HepG2 (cell line): ENCODE measurements around the gene TIMM17A. TPM values are rescaled to one million over a fixed set of nuclear protein-coding genes. Genes with fewer than 3 reads are reported as not detected.

Experiments
- ATAC-seq: fragments of 200-7000 bp; cut with Tn5 transposase; 3 replicates; pipeline ENCODE4 v1.9.1; 2020; ENCODE audit warnings: mild to moderate bottlenecking, moderate library complexity
- BruUV-seq: library from RNA; stranded (reverse); fragments of 400-500 nt; replicated peaks from 2 replicates; lab custom pipeline; 2021; lab: Mats Ljungman, UMichigan
- CTCF ChIA-PET: fragments of 300-600 bp; formaldehyde crosslinking; extraction: SDS; loops from one replicate; lab custom pipeline; 2021; ENCODE audit warnings: low total read pairs, inconsistent platforms, low intra/inter-chr PET ratio; lab: Yijun Ruan, JAX
- POLR2A ChIA-PET: fragments of 350-600 bp; sonication (Branson Sonifier 250); formaldehyde crosslinking; loops from one replicate; lab custom pipeline; 2020; ENCODE audit warnings: antibody characterized with exemption, inconsistent platforms; lab: Yijun Ruan, JAX
- DNase-seq: peaks from one replicate; pipeline ENCODE4 v3.0.0-alpha.2; 2015; ENCODE audit warnings: low spot score
- FAIRE-seq: peaks from 3 replicates; lab custom pipeline; 2011; peaks lifted over from hg19 to GRCh38; lab: Jason Lieb, UNC
- H2AFZ ChIP-seq: one replicate; pipeline ENCODE4 v1.6.1; 2011; ENCODE audit warnings: low read length, inconsistent platforms
- H3K27ac ChIP-seq: fragments of 300-600 bp; 3 replicates; pipeline ENCODE4 v1.8.0; 2011; ENCODE audit warnings: mixed run types, mild to moderate bottlenecking, mixed read lengths, low read length, inconsistent platforms; ENCODE audit not compliant: insufficient read depth; ENCODE audit errors: extremely low read length
- H3K27me3 ChIP-seq, 2 experiments: fragments of 200-600 bp in 1 of 2; 2 replicates in 1 of 2; 3 replicates in 1 of 2; pipeline versions ENCODE4 v1.6.0 to v1.8.0; 2011; ENCODE audit warnings: low read length in 2 of 2, mild to moderate bottlenecking in 2 of 2, moderate library complexity in 2 of 2, inconsistent platforms in 1 of 2; ENCODE audit not compliant: insufficient read depth in 2 of 2, control insufficient read depth in 1 of 2
- H3K36me3 ChIP-seq, 2 experiments: fragments of 200-600 bp in 1 of 2; replicated peaks in 1 of 2; 2 replicates in 1 of 2; 3 replicates in 1 of 2; pipeline versions ENCODE4 v1.5.1 to v1.8.0; 2011; ENCODE audit warnings: low read length in 2 of 2, inconsistent platforms in 1 of 2; ENCODE audit not compliant: insufficient read depth in 2 of 2, control insufficient read depth in 1 of 2
- H3K4me1 ChIP-seq: 2 replicates; pipeline ENCODE4 v1.5.1; 2012; ENCODE audit warnings: low read length, inconsistent platforms; ENCODE audit not compliant: insufficient read depth
- H3K4me2 ChIP-seq: 2 replicates; pipeline ENCODE4 v1.6.0; 2011; ENCODE audit warnings: low read depth, low read length, inconsistent platforms
- H3K4me3 ChIP-seq, 3 experiments: fragments of 200-600 bp in 1 of 3; sonication (generic), shearing (Covaris generic) in 1 of 3; replicated peaks in 1 of 3; 2 replicates each; pipeline ENCODE4 v1.5.1; 2011 to 2016; ENCODE audit warnings: low read length in 3 of 3, inconsistent platforms in 2 of 3, low read depth in 2 of 3, mild to moderate bottlenecking in 2 of 3, control low read depth in 1 of 3, mixed read lengths in 1 of 3; ENCODE audit not compliant: insufficient read depth in 1 of 3
- H3K79me2 ChIP-seq: one replicate; pipeline ENCODE4 v1.6.1; 2011; ENCODE audit warnings: low read length, inconsistent platforms; ENCODE audit not compliant: insufficient read depth
- H3K9ac ChIP-seq: 2 replicates; pipeline ENCODE4 v1.6.0; 2011; ENCODE audit warnings: mild to moderate bottlenecking, low read depth, low read length, inconsistent platforms; ENCODE audit not compliant: insufficient read depth
- H3K9me3 ChIP-seq: 2 replicates; pipeline ENCODE4 v1.5.1; 2012; ENCODE audit warnings: mild to moderate bottlenecking, low read length
- H4K20me1 ChIP-seq: 2 replicates; pipeline ENCODE4 v1.6.0; 2011; ENCODE audit warnings: inconsistent platforms, mild to moderate bottlenecking, low read length, moderate library complexity; ENCODE audit not compliant: insufficient read depth
- RBFOX2 ChIP-seq: fragments of 200-400 bp; formaldehyde crosslinking; IDR thresholded peaks from 2 replicates; pipeline ENCODE4 v1.6.1; 2017; ENCODE audit warnings: low read depth, mild to moderate bottlenecking, low read length
- SMAD3 ChIP-seq: sonication (generic); formaldehyde crosslinking; IDR thresholded peaks from 2 replicates; pipeline ENCODE4 v1.4.0; 2020; ENCODE audit warnings: missing genetic modification reagents
- TAF1 ChIP-seq: sonication (generic); formaldehyde crosslinking; IDR thresholded peaks from 2 replicates; pipeline ENCODE4 v1.4.0; 2020; ENCODE audit warnings: missing genetic modification reagents
- ZBTB38 ChIP-seq: sonication (generic); formaldehyde crosslinking; IDR thresholded peaks from 2 replicates; pipeline ENCODE4 v1.5.1; 2020; ENCODE audit warnings: mild to moderate bottlenecking, missing genetic modification reagents
- ZFX ChIP-seq: sonication (generic); formaldehyde crosslinking; IDR thresholded peaks from 2 replicates; pipeline ENCODE4 v1.4.0; 2020; ENCODE audit warnings: mild to moderate bottlenecking, low read depth, missing genetic modification reagents, moderate library complexity
- ZNF225 ChIP-seq: sonication (generic); formaldehyde crosslinking; IDR thresholded peaks from 2 replicates; pipeline ENCODE4 v1.4.0; 2020; ENCODE audit warnings: mild to moderate bottlenecking, missing genetic modification reagents
- ZNF317 ChIP-seq: sonication (generic); formaldehyde crosslinking; IDR thresholded peaks from 2 replicates; pipeline ENCODE4 v1.5.0; 2020; ENCODE audit warnings: mild to moderate bottlenecking, missing genetic modification reagents
- ZNF776 ChIP-seq: sonication (generic); formaldehyde crosslinking; IDR thresholded peaks from 2 replicates; pipeline ENCODE4 v1.4.0; 2020; ENCODE audit warnings: mild to moderate bottlenecking, missing genetic modification reagents
- WGBS: methylation state at CpG from one replicate; pipeline ENCODE4 v1.1.6; 2017; ENCODE audit warnings: low lambda C conversion rate; 5-methylcytosine and 5-hydroxymethylcytosine counted together
- in situ Hi-C: cut with HindIII; loops from 2 replicates; pipeline ENCODE4 v1.10.0; 2017; ENCODE audit warnings: low pct_unique_long_range_greater_than_20kb; ENCODE audit not compliant: extremely low pct_ligation_motif_present
- intact Hi-C: fragments of 100-400 bp; cut with micrococcal nuclease; formaldehyde crosslinking; loops from one replicate; pipeline ENCODE4 v1.10.0; 2022; ENCODE audit not compliant: unreplicated experiment
- polyA plus RNA-seq, 8 experiments: library from polyadenylated mRNA; depleted of rRNA in 3 of 8; stranded (reverse) in 7 of 8; unstranded in 1 of 8; fragments of >200 nt; fragmentation: Illumina TruSeq in 4 of 8; extraction: Trizol in 4 of 8; gene quantifications; 2 replicates each; pipeline versions ENCODE4 v1.2.1 to v1.2.3, GENCODE V29; 2011 to 2016; ENCODE audit warnings: low read depth in 4 of 8, missing spikeins in 1 of 8, mixed read lengths in 1 of 8; ENCODE audit not compliant: insufficient read depth in 1 of 8
- total RNA-seq, 5 experiments: library from RNA; depleted of rRNA; stranded (reverse); fragments of >200 nt; fragmentation: Illumina TruSeq; extraction: Trizol; gene quantifications; 2 replicates each; pipeline ENCODE4 v1.2.3, GENCODE V29; 2016; ENCODE audit warnings: low read depth in 1 of 5
- TF ChIP-seq, protein P1 (sequence below): sonication (generic); formaldehyde crosslinking; IDR thresholded peaks from 2 replicates; pipeline ENCODE4 v1.5.0; 2020; ENCODE audit warnings: missing genetic modification reagents
- TF ChIP-seq, protein P2 (sequence below): sonication (generic); formaldehyde crosslinking; IDR thresholded peaks from 2 replicates; pipeline ENCODE4 v1.8.0; 2022; ENCODE audit warnings: mild to moderate bottlenecking, missing genetic modification reagents, moderate library complexity
- TF ChIP-seq, protein P3 (sequence below): sonication (generic); formaldehyde crosslinking; IDR thresholded peaks from 2 replicates; pipeline ENCODE4 v1.5.1; 2020; ENCODE audit warnings: mild to moderate bottlenecking, missing genetic modification reagents, moderate library complexity

Gene TIMM17A
- total and polyA plus RNA-seq, 2 of the 13 experiments (the other 11 are each of a cell fraction or from before 2014, with no cell fraction given): 50.8 to 97.8 TPM

DNA sequence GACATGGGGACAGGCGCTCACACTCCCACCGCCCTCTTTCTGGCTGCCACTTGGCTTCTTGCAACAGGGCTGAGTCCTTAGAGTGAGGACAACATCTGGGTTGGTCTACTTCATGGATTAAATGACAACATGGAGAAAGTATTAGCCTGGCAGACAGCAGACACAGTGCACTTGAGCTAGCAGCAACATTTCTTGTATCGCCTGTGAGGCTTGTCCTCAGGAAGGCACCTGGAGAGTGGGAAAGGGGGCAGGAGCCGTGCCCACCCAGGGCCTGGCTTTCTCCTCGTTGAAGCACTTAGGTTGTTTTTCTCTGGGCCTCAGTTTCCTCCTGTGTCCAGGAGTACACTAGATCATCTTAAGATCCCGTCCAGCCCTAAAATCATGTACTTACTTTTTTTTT lies 58.8 kb downstream of the TIMM17A start:
- H3K36me3 ChIP-seq: peaks cover 23 to 40% of the 10 kb centered on the region in 2 experiments

DNA sequence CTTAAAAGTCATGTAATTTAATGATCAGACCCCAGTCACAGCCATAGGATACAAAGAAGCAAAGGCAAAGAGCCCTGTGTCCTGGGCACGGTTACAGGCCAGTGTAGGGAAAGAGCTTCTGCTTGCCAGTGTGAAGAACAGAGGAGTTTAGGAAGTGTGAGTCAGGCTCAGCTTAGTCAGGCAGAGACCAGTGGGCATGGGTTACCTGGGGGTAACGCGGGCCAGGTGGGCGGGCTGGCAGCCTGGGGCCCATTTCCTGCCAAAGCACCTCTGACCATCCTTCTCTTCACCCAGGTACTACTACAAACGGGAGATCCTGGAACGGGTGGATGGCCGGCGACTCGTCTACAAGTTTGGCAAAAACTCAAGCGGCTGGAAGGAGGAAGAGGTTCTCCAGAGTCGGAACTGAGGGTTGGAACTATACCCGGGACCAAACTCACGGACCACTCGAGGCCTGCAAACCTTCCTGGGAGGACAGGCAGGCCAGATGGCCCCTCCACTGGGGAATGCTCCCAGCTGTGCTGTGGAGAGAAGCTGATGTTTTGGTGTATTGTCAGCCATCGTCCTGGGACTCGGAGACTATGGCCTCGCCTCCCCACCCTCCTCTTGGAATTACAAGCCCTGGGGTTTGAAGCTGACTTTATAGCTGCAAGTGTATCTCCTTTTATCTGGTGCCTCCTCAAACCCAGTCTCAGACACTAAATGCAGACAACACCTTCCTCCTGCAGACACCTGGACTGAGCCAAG lies 59.8 kb downstream of the TIMM17A start:
- peak overlapping the region; percentile 11; the same call in 1 of the 2 replicates for H3K4me2 ChIP-seq
- no peak for TF ChIP-seq TAF1 (CRISPR knock-in tag)
- TF ChIP-seq SMAD3 (CRISPR knock-in tag): no peak
- no peak for TF ChIP-seq ZNF225 (CRISPR knock-in tag)
- TF ChIP-seq, protein P1, sequence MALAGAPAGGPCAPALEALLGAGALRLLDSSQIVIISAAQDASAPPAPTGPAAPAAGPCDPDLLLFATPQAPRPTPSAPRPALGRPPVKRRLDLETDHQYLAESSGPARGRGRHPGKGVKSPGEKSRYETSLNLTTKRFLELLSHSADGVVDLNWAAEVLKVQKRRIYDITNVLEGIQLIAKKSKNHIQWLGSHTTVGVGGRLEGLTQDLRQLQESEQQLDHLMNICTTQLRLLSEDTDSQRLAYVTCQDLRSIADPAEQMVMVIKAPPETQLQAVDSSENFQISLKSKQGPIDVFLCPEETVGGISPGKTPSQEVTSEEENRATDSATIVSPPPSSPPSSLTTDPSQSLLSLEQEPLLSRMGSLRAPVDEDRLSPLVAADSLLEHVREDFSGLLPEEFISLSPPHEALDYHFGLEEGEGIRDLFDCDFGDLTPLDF: no peak
- TF ChIP-seq, protein P2, sequence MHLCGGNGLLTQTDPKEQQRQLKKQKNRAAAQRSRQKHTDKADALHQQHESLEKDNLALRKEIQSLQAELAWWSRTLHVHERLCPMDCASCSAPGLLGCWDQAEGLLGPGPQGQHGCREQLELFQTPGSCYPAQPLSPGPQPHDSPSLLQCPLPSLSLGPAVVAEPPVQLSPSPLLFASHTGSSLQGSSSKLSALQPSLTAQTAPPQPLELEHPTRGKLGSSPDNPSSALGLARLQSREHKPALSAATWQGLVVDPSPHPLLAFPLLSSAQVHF (CRISPR knock-in tag): no peak
- TF ChIP-seq ZBTB38: peak; percentile 29; the same call in 1 of the 2 replicates
- TF ChIP-seq ZNF776 (CRISPR knock-in tag): no peak
- TF ChIP-seq ZNF317 (CRISPR knock-in tag): no peak
- TF ChIP-seq, protein P3, sequence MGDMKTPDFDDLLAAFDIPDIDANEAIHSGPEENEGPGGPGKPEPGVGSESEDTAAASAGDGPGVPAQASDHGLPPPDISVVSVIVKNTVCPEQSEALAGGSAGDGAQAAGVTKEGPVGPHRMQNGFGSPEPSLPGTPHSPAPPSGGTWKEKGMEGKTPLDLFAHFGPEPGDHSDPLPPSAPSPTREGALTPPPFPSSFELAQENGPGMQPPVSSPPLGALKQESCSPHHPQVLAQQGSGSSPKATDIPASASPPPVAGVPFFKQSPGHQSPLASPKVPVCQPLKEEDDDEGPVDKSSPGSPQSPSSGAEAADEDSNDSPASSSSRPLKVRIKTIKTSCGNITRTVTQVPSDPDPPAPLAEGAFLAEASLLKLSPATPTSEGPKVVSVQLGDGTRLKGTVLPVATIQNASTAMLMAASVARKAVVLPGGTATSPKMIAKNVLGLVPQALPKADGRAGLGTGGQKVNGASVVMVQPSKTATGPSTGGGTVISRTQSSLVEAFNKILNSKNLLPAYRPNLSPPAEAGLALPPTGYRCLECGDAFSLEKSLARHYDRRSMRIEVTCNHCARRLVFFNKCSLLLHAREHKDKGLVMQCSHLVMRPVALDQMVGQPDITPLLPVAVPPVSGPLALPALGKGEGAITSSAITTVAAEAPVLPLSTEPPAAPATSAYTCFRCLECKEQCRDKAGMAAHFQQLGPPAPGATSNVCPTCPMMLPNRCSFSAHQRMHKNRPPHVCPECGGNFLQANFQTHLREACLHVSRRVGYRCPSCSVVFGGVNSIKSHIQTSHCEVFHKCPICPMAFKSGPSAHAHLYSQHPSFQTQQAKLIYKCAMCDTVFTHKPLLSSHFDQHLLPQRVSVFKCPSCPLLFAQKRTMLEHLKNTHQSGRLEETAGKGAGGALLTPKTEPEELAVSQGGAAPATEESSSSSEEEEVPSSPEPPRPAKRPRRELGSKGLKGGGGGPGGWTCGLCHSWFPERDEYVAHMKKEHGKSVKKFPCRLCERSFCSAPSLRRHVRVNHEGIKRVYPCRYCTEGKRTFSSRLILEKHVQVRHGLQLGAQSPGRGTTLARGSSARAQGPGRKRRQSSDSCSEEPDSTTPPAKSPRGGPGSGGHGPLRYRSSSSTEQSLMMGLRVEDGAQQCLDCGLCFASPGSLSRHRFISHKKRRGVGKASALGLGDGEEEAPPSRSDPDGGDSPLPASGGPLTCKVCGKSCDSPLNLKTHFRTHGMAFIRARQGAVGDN: peak; percentile 15; the same call in 1 of the 2 replicates

More for the DNA sequence above, 58.8 kb downstream of the TIMM17A start:
- in situ Hi-C loops (loop anchor here (5.0 kb wide), 1 partner anchor 103 kb away; no protein-coding TSS in a partner anchor), intact Hi-C loops (no loop called here)
- Histone ChIP-seq H3K4me3 (no peak overlapping the region; a peak in 1 of 6 replicates), H3K9ac (no peak overlapping the region), H3K4me1 (peaks cover 80% of the 10 kb centered on the region), H3K79me2 (peaks cover 32% of the 10 kb centered on the region), H3K27me3 (no peaks in the 10 kb centered on the region; a peak in 1 of 5 replicates), H2AFZ (no peak overlapping the region), H3K27ac (no peak overlapping the region), H3K4me2 (peak overlapping the region; percentile 26; the same call in 1 of the 2 replicates), H4K20me1 (peaks cover 57% of the 10 kb centered on the region), H3K9me3 (no peaks in the 10 kb centered on the region)
- ChIA-PET POLR2A (interaction anchor here (1.5 kb wide), 1 partner anchor 21 kb away, joined by 4 read pairs; no protein-coding TSS in a partner anchor), CTCF (no interaction called here)
- BruUV-seq: no TSS peak
- TF ChIP-seq RBFOX2 (0 out of 2 replicates have a peak, but pooled peaks have one; percentile 17), ZFX (CRISPR knock-in tag) (no peak)
- FAIRE-seq (no peak), ATAC-seq (no peak), DNase-seq (no peak)
- WGBS: 93% methylated on average over 4 of the region's 6 CpGs

More for the DNA sequence above, 59.8 kb downstream of the TIMM17A start:
- Histone ChIP-seq H3K36me3 (peaks cover 23 to 40% of the 10 kb centered on the region in 2 experiments), H2AFZ (no peak overlapping the region), H3K9me3 (no peaks in the 10 kb centered on the region), H3K79me2 (peaks cover 29% of the 10 kb centered on the region), H3K4me1 (peaks cover 79% of the 10 kb centered on the region), H3K27me3 (no peaks in the 10 kb centered on the region; a peak in 1 of 5 replicates), H3K9ac (no peak overlapping the region), H3K27ac (no peak overlapping the region), H4K20me1 (peaks cover 57% of the 10 kb centered on the region), H3K4me3 (no peak overlapping the region)
- CTCF ChIA-PET: no interaction called here
- BruUV-seq: no TSS peak
- intact Hi-C loops (no loop called here), in situ Hi-C loops (loop anchor here (5.0 kb wide), 1 partner anchor 102 kb away; no protein-coding TSS in a partner anchor)
- ATAC-seq: no peak
- FAIRE-seq: no peak
- POLR2A ChIA-PET: interaction anchor here (4.1 kb wide), 1 partner anchor 71 kb away, joined by 21 read pairs; no protein-coding TSS in a partner anchor
- 93% methylated on average over 17 of the region's 17 CpGs for WGBS
- DNase-seq: no peak
